Measurements from ENCODE around the gene RASL11B.

GRCh38 chr4:52813546-52813945, 48.6 kb upstream of the RASL11B start:
- no peak for TF ChIP-seq CTCF (IDR thresholded peaks at IDR 0.05)
- no peak for TF ChIP-seq POLR2A (IDR thresholded peaks at IDR 0.05)
